ENCODE results near the gene BTG1.
"Not testable (repeated sequence)": the region's sequence is repeated elsewhere in the genome, so short reads cannot be mapped to it uniquely, and the experiment has no call there.

The BTG1 gene

GRCh38 chr12:92096346-92097136 lies 49.1 kb downstream of the BTG1 start:
- DNase-seq (ENCODE audit: low spot score): no peak

GRCh38 chr12:92094751-92095161 lies 50.9 kb downstream of the BTG1 start:
- DNase-seq (ENCODE audit: low spot score): peak; percentile 25

GRCh38 chr12:92094301-92094700 lies 51.3 kb downstream of the BTG1 start:
- not testable (repeated sequence) for DNase-seq (ENCODE audit: low spot score)
